Right lobe of liver (tissue), 6 donors: Measurements from ENCODE around the gene DNAH14. TPM values are rescaled to one million over a fixed set of nuclear protein-coding genes. Genes with fewer than 3 reads are reported as not detected.

Experiments used
- ATAC-seq, 4 donors: fragments of 200-7000 bp; cut with Tn5 transposase; one replicate each; pipeline ENCODE4 v1.9.1; 2020; ENCODE audit warnings: mild to moderate bottlenecking in 4 of 4, moderate library complexity in 4 of 4
- DNase-seq, 3 donors: peaks; one replicate each; pipeline ENCODE4 v3.0.0-alpha.2; 2020
- H3K27ac ChIP-seq, 3 donors: fragments of 200-600 bp; one replicate each; pipeline ENCODE4 v1.8.0; 2022
- H3K27me3 ChIP-seq, 2 donors: fragments of 200-600 bp; one replicate each; pipeline ENCODE4 v1.8.0; 2022
- H3K36me3 ChIP-seq, 4 donors: fragments of 200-600 bp; sonication (generic) in 1 of 4; one replicate each; pipeline versions ENCODE4 v1.5.1 to v1.8.0; 2017 to 2022; ENCODE audit warnings: control low read depth in 1 of 4
- H3K4me1 ChIP-seq, 4 donors: fragments of 200-600 bp; sonication (generic) in 1 of 4; one replicate each; pipeline versions ENCODE4 v1.5.1 to v1.8.0; 2017 to 2022; ENCODE audit warnings: control low read depth in 1 of 4
- H3K4me3 ChIP-seq, 3 donors: fragments of 200-600 bp; one replicate each; pipeline ENCODE4 v1.8.0; 2022
- H3K9me3 ChIP-seq, 4 donors: fragments of 200-600 bp; sonication (generic) in 1 of 4; one replicate each; pipeline versions ENCODE4 v1.5.1 to v1.8.0; 2017 to 2022; ENCODE audit warnings: control low read depth in 1 of 4
- CTCF ChIP-seq, 4 donors: fragments of 200-600 bp in 3 of 4; fragments of 450-650 bp in 1 of 4; IDR thresholded peaks; one replicate each; pipeline versions ENCODE4 v1.5.1 to v1.8.0; 2016 to 2022; ENCODE audit warnings: antibody characterized with exemption in 4 of 4, mild to moderate bottlenecking in 2 of 4
- POLR2A ChIP-seq: fragments of 450-650 bp; IDR thresholded peaks from one replicate; pipeline ENCODE4 v1.6.1; 2017; ENCODE audit warnings: antibody characterized with exemption, mild to moderate bottlenecking
- WGBS: methylation state at CpG from one replicate; pipeline ENCODE4 v1.1.6; 2018; ENCODE audit warnings: low coverage, low lambda C conversion rate; ENCODE audit not compliant: insufficient coverage; ENCODE audit errors: missing lambda C conversion rate; 5-methylcytosine and 5-hydroxymethylcytosine counted together
- intact Hi-C, 2 donors: fragments of 100-400 bp; cut with DNase I; formaldehyde crosslinking; loops; one replicate each; pipeline versions ENCODE4 v1.11.2 to v1.14.1; 2022
- total RNA-seq, 6 experiments: library from RNA; depleted of rRNA in 2 of 6; stranded (reverse); fragments of >200 nt in 2 of 6; fragmentation: NEBNext Ultra II Directional in 3 of 6; extraction: Animal tissue kit (Norgen Biotek cat#: 25700) in 3 of 6; gene quantifications; one replicate each; pipeline versions ENCODE4 v1.1.0 to v1.2.4, GENCODE V29; 2016 to 2023
- donor health status: DM: no; HTN: yes; CAD: no.
- donor health status: DM: no; HTN: no; CAD: no.
- donor health status: DM: no; HTN: no; CAD: no.
- donor health status: DM: no; HTN: yes; CAD: no.
- donor health status: DM: no; HTN: yes; CAD: no.

The DNAH14 gene
- total RNA-seq, 6 experiments from 2014 or later, result 8.0 to 17.1 (median 9.7) TPM

GRCh38 chr1:225424562-225425200 lies 495.2 kb downstream of the DNAH14 start:
- intact Hi-C loops, result no loop called here
- Histone ChIP-seq H3K36me3 (peaks cover 0 to 9% (median 0%) of the 10 kb centered on the region in 4 donors), H3K9me3 (no peaks in the 10 kb centered on the region), H3K4me1 (peaks cover 0 to 47% (median 8%) of the 10 kb centered on the region in 4 donors), H3K27ac (no peak overlapping the region), H3K27me3 (no peaks in the 10 kb centered on the region), H3K4me3 (no peak overlapping the region)
- DNase-seq (no peak), ATAC-seq (no peak)
- 38% methylated on average over 2 of the region's 6 CpGs for WGBS
- TF ChIP-seq POLR2A (no peak), CTCF (IDR thresholded peaks at IDR 0.05) (no peak)

DNA sequence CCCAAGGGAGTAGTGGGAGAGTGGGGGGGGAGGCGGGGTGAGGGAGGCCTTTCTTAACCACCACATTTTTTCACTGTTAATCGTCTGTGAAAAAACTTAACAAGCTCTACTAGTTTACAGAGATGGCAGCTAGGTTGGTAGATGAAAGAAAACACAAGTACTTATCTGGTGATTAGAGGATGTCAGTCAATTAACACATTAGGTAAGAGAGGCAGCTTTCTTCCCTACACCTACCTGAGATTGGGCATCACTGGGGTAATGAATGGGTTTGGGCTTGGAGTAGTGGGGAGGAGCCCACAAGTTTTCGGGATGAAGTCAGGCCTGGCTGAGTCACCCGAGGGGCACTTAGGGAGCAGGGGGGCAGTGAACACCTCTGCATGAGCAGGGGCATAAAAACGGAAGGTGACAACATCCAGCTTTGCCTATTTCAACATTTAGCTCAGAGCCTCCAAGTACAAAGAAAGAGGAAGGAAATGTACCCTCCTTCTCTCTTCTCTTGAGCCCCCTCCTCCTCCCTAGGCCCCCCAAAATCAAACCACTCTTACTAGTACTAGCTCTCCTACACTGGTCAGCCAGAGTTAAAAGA lies 495.8 kb downstream of the DNAH14 start:
- no peak for DNase-seq
- ATAC-seq, result peak in 1 of 4 donors; percentile 5

GRCh38 chr1:225426395-225427234 lies 497.1 kb downstream of the DNAH14 start:
- H3K36me3 ChIP-seq, result peaks cover 0 to 3% (median 0%) of the 10 kb centered on the region in 4 donors
- no peaks in the 10 kb centered on the region for H3K9me3 ChIP-seq
- H3K4me1 ChIP-seq, result peaks cover 0 to 47% (median 8%) of the 10 kb centered on the region in 4 donors
- peak in 2 of 3 donors; percentile 59 to 70 for DNase-seq
- ATAC-seq, result peak; percentile 29 to 48 (median 36)
- H3K4me3 ChIP-seq, result peak overlapping the region; percentile 91 to 98 (median 94)
- intact Hi-C loops, result no loop called here
- H3K27ac ChIP-seq, result peak overlapping the region; percentile 92 to 97 (median 95)
- TF ChIP-seq POLR2A (no peak), CTCF (IDR thresholded peaks at IDR 0.05) (no peak)
- no peaks in the 10 kb centered on the region for H3K27me3 ChIP-seq
- 3% methylated on average over 20 of the region's 36 CpGs for WGBS

More for the DNA sequence above, 495.8 kb downstream of the DNAH14 start:
- no peak overlapping the region for H3K4me3 ChIP-seq
- H3K27ac ChIP-seq, result no peak overlapping the region
- H3K4me1 ChIP-seq, result peaks cover 0 to 47% (median 8%) of the 10 kb centered on the region in 4 donors
- WGBS, result 39% methylated on average over 5 of the region's 5 CpGs
- no peaks in the 10 kb centered on the region for H3K27me3 ChIP-seq
- H3K9me3 ChIP-seq, result no peaks in the 10 kb centered on the region
- intact Hi-C loops, result no loop called here
- TF ChIP-seq CTCF (IDR thresholded peaks at IDR 0.05), result no peak
- no peak for TF ChIP-seq POLR2A
- peaks cover 0 to 5% (median 0%) of the 10 kb centered on the region in 4 donors for H3K36me3 ChIP-seq

DNA sequence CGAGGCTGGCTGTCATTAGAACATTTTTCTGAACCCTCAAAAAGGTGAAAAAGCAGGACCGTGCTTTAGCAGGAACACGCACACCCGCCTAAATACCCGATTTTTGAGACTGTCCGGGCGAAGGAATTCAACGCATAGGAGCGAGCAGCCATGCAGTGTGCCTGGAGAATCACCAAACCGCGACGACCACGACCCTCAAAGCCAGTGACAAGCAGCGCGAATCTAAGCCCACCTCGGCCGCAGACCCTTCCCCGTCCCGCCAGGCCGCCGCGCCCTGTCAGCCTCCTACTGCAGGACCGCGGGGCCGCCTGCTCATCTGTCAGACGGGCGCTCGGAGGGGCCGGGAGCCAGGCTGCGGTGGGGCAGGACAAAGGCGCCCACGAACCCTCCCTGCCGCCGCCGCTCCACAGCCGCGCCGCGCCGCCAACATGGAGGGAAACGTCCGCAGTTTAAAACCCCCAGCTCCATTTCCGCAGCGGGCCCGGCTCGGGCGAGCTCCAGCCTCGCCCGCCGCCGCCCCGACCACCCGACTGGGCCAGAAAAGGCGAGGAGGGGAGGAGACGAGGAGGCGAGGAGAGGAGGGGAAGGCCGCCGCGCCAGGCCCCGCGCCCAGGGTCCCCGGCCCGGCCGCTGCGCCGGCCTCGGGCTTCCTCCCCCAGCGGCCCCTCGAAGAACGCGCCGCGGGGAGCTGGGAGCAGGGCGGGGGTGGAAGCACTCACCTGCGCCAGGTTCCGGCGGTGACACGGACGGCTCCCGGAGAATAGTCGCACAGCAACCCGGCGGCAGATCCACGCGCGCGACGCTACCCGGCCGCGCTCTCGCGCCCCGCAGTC lies 498.0 kb downstream of the DNAH14 start, which contains the start of gene LBR:
Gene LBR (minus strand): TSS at position 804 of the 833 bp plus-strand sequence. CDS start 3,963 bp downstream, outside the sequence.
- peaks cover 0 to 42% (median 8%) of the 10 kb centered on the region in 4 donors for H3K4me1 ChIP-seq
- TF ChIP-seq CTCF (IDR thresholded peaks at IDR 0.05) (no peak), POLR2A (peak; percentile 94)
- 0% methylated on average over 6 of the region's 94 CpGs for WGBS
- H3K36me3 ChIP-seq, result no peaks in the 10 kb centered on the region
- no peaks in the 10 kb centered on the region for H3K27me3 ChIP-seq
- intact Hi-C loops, result no loop called here
- DNase-seq (peak; percentile 58 to 74 (median 68)), ATAC-seq (peak; percentile 5 to 28 (median 17))
- no peaks in the 10 kb centered on the region for H3K9me3 ChIP-seq
- H3K4me3 ChIP-seq, result peak within 1 kb of the TSS; percentile 91 to 98 (median 94)
- peak within 1 kb of the TSS; percentile 95 to 98 (median 97) for H3K27ac ChIP-seq
